PC-3 (cell line): Measurements from ENCODE around the gene CEACAM7.

ENCODE experiments used
- CTCF ChIP-seq: fragments of 300-600 bp; sonication (generic); conservative IDR thresholded peaks from 2 replicates; pipeline ENCODE4 v1.5.1; 2017; ENCODE audit warnings: antibody characterized with exemption, low read depth, mild to moderate bottlenecking, low read length
- EZH2 ChIP-seq: fragments of 300-600 bp; sonication (generic); IDR thresholded peaks from one replicate; pipeline ENCODE4 v1.6.1; 2017; ENCODE audit warnings: antibody characterized with exemption, mild to moderate bottlenecking, low read length; ENCODE audit not compliant: unreplicated experiment

GRCh38 chr19:41649827-41650226 is 38.2 kb downstream of the CEACAM7 start:
- TF ChIP-seq CTCF: no peak
- TF ChIP-seq EZH2: no peak
